Spinal cord (tissue), 10 donors: Measurements from ENCODE around the gene STX18. TPM values are rescaled to one million over a fixed set of nuclear protein-coding genes. Genes with fewer than 3 reads are reported as not detected.
A peak's percentile ranks its signal among the peaks of the same experiment; 100 is the strongest.

Experiments
- DNase-seq, 6 donors: peaks; one replicate each; pipeline versions ENCODE4 v3.0.0 to v3.0.0-alpha.2; 2013 to 2015; ENCODE audit warnings: low spot score in 6 of 6, low read depth in 4 of 6
- H3K27ac ChIP-seq: one replicate; pipeline ENCODE4 v1.5.1; 2013; ENCODE audit warnings: low read depth, low read length, control low read depth
- H3K27me3 ChIP-seq: one replicate; pipeline ENCODE4 v1.6.1; 2013; ENCODE audit warnings: low read length; ENCODE audit not compliant: control insufficient read depth, insufficient read depth
- H3K36me3 ChIP-seq: one replicate; pipeline ENCODE4 v1.6.1; 2013; ENCODE audit warnings: low read length; ENCODE audit not compliant: control insufficient read depth, insufficient read depth
- H3K4me1 ChIP-seq: one replicate; pipeline ENCODE4 v1.6.1; 2013; ENCODE audit warnings: low read length; ENCODE audit not compliant: control insufficient read depth, insufficient read depth
- H3K4me3 ChIP-seq: one replicate; pipeline ENCODE4 v1.5.1; 2013; ENCODE audit warnings: low read depth, low read length, control low read depth
- H3K9me3 ChIP-seq: one replicate; pipeline ENCODE4 v1.6.1; 2013; ENCODE audit warnings: low read length; ENCODE audit not compliant: control insufficient read depth, insufficient read depth
- WGBS: methylation state at CpG from one replicate; pipeline ENCODE4 v1.1.5; 2013; ENCODE audit warnings: missing lambda C conversion rate; ENCODE audit not compliant: insufficient coverage; 5-methylcytosine and 5-hydroxymethylcytosine counted together
- polyA plus RNA-seq, 2 donors: library from polyadenylated mRNA; unstranded; fragments of 120-200 nt; gene quantifications; one replicate each; pipeline ENCODE4 v1.2.1, GENCODE V29; 2013; ENCODE audit not compliant: insufficient read length in 2 of 2
- total RNA-seq, 2 donors: library from RNA; depleted of rRNA in 1 of 2; stranded (reverse); fragments of 120-200 nt in 1 of 2; fragments of >200 nt in 1 of 2; gene quantifications; one replicate each; pipeline versions ENCODE4 v1.2.3 to v1.2.4, GENCODE V29; 2013 to 2014
- donor health status: healthy.

The STX18 gene
- total and polyA plus RNA-seq, 4 donors = 26.9 to 56.4 (median 49.4) TPM

GRCh38 chr4:4490041-4490440 lies 51.8 kb downstream of the STX18 start:
- Histone ChIP-seq H3K27me3 (no peaks in the 10 kb centered on the region), H3K36me3 (no peaks in the 10 kb centered on the region), H3K4me1 (no peaks in the 10 kb centered on the region), H3K9me3 (no peaks in the 10 kb centered on the region), H3K27ac (no peak overlapping the region), H3K4me3 (no peak overlapping the region)
- DNase-seq = no peak
- no CpG with 5 or more reads among the region's 3 CpGs for WGBS

DNA sequence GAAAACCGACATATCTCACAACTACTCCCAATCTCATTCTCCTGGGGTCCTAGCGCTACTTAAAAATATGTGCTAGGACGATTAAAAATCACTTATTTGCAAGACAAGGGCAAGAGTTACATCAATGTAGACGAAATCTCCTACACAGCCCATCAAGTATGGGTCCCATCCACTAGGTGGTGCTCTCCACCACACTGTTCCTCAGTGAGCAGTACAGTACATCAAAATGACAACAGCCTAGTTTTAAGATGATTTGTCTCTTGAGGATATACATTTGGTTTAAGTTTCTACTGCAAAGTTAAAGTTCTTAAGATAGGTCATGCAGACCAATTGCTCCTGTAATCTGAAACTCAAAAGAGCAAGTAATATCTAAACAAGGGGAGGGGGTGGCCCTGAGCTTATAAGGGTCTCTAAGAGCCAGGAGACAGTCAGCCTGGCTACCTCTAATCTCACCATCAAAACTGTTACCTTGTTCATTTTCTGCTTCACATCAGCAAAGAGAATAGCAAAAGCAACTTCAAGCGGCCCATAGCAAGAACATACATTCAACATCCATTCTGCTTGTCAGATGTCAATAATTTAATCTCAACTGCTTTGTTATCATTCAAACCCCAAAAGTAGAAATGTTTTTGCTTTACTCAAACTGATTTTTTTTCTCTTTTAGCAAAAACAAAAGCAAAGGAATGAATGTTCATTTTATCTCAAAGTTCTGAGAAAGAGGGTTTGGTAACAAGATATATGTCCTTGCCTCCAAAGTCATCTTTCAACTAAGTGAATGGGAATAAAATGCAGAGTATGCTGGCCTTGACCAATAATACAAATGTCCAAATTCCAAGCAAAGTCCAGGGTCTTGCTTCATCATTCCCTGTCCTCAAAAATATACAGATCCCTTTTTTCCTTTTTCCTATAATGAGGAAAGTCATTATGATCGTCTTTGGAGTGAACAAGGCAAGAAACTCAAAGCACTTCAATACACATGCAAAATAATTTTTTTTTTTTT lies 53.1 kb downstream of the STX18 start:
- DNase-seq = peak; percentile 40 to 88 (median 55)
- 33% methylated on average over 2 of the region's 6 CpGs for WGBS
- H3K36me3 ChIP-seq = no peaks in the 10 kb centered on the region

DNA sequence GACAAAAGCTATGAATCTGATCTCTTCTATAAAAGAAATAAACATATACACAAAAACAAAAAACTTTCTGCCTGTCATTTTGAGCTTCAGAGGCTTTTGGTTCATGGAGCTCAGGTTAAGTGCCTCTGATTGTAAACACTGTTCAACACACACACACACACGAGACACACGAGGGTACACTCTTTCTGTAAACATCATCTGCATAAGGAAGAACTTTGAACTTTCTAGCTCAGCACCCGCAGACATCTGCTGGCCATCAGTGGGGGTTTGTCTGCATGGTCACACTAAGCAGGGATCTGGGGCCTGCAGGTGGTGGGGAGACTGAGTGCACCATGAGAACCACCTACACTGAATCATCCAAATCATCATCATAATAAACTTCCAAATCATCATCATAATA lies 54.9 kb downstream of the STX18 start:
- Histone ChIP-seq H3K4me1 (peaks cover 7% of the 10 kb centered on the region), H3K36me3 (no peaks in the 10 kb centered on the region), H3K27ac (no peak overlapping the region), H3K27me3 (no peaks in the 10 kb centered on the region), H3K9me3 (no peaks in the 10 kb centered on the region), H3K4me3 (no peak overlapping the region)
- DNase-seq = no peak
- WGBS = no CpG with 5 or more reads among the region's 3 CpGs

More for the DNA sequence above, 53.1 kb downstream of the STX18 start:
- Histone ChIP-seq H3K4me3 (no peak overlapping the region), H3K27me3 (no peaks in the 10 kb centered on the region), H3K27ac (no peak overlapping the region), H3K4me1 (no peaks in the 10 kb centered on the region), H3K9me3 (no peaks in the 10 kb centered on the region)

DNA sequence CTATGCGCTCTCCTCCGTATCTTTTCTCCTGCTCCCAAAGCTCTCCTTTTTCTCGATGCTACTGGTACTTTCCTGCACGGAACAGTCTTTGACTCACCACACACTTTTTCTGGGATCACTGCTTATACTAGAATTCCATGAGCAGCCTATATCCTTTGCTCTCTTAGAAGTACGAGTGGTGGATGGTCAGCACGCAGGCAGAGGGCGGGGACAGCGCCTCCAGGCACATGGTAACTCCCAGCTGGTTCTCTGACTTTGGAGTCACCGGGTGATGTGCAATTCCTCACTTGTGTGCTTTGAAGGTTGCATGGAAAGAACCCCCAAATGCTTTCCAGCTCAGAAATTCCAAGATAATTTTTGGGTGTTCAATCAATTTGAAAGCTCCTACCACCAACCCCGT lies 56.0 kb downstream of the STX18 start:
- Histone ChIP-seq H3K4me1 (peaks cover 15% of the 10 kb centered on the region), H3K9me3 (no peaks in the 10 kb centered on the region), H3K36me3 (no peaks in the 10 kb centered on the region), H3K27me3 (no peaks in the 10 kb centered on the region), H3K27ac (no peak overlapping the region), H3K4me3 (no peak overlapping the region)
- WGBS = 95% methylated on average over 8 of the region's 10 CpGs
- DNase-seq = no peak

DNA sequence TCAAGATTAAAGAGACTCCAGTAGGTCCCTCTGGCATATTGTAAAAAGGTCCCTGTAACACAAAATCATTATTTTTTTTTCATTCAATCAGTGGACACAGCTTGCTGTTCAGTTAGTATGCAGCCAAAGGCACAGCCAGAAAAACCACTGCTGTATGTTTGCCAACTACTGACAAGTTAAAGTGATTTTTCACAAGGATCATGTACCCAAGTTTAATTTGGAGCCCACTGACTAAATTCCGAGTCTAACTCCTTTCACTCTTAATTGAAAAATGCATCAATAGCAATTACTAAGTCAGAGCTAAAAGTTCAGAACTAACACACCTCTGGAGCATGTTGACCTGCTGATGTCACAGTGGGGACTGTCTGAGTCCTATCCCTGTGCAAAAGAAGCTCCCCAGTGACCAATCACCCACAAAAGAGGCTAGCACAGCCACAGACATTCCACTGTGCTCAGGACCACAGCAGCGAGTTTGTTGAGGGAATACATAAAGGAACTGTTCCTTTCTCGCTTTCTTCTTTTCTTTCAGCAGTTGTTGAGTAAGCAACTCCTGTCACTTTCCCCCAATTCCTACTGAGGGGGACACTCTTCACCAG lies 60.4 kb downstream of the STX18 start:
- H3K27me3 ChIP-seq = no peaks in the 10 kb centered on the region
- no peaks in the 10 kb centered on the region for H3K9me3 ChIP-seq
- H3K27ac ChIP-seq = peak overlapping the region; percentile 87
- no peaks in the 10 kb centered on the region for H3K36me3 ChIP-seq
- H3K4me3 ChIP-seq = no peak overlapping the region
- H3K4me1 ChIP-seq = peaks cover 34% of the 10 kb centered on the region
- WGBS = 11% methylated on average over 3 of the region's 3 CpGs
- DNase-seq = peak in 3 of 6 donors; percentile 57 to 73 (median 71)

DNA sequence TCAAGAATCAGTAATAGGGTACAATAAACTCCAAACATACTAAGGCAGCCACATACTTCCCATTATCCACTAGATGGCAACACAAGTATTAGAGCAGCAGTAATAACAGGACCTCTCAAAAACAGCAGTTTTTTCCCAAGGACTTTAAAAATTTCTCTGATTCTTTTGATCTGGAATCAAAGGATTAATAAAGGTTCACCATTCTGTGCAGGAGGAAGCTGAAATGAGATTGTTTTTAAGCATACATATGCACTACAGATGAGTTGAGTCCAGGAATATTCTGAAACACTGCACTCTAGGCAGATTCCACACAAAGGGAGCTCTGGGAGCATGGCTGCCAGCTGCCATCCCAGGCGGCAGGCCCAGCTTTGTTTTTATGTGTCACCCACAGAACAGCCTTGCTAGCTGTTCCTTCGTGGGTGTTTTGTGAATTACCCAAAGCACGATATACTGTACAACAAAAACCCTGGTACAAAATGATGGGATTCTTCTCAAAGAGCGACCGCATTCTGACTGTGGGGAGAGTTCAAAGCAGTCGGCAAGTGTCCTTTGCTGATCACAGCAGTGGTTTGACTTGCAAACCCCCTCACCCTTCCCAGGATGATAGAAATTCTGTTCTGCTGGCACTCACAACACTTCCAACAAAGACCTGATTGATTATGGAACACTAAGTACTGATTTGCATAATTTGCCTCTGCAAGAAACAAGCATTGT lies 61.0 kb downstream of the STX18 start:
- Histone ChIP-seq H3K4me1 (peaks cover 34% of the 10 kb centered on the region), H3K9me3 (no peaks in the 10 kb centered on the region), H3K27me3 (no peaks in the 10 kb centered on the region), H3K27ac (peak overlapping the region; percentile 87), H3K36me3 (no peaks in the 10 kb centered on the region), H3K4me3 (no peak overlapping the region)
- peak; percentile 66 to 94 (median 78) for DNase-seq
- no CpG with 5 or more reads among the region's 6 CpGs for WGBS

GRCh38 chr4:4480205-4480604 lies 61.6 kb downstream of the STX18 start:
- no peak for DNase-seq
- H3K9me3 ChIP-seq = no peaks in the 10 kb centered on the region
- no peaks in the 10 kb centered on the region for H3K36me3 ChIP-seq
- 66% methylated on average over 5 of the region's 7 CpGs for WGBS
- H3K4me1 ChIP-seq = peaks cover 34% of the 10 kb centered on the region
- H3K4me3 ChIP-seq = no peak overlapping the region
- H3K27ac ChIP-seq = peak overlapping the region; percentile 87
- no peaks in the 10 kb centered on the region for H3K27me3 ChIP-seq

GRCh38 chr4:4479366-4479765 lies 62.5 kb downstream of the STX18 start:
- Histone ChIP-seq H3K27ac (peak overlapping the region; percentile 87), H3K4me3 (no peak overlapping the region), H3K9me3 (no peaks in the 10 kb centered on the region), H3K4me1 (peaks cover 34% of the 10 kb centered on the region), H3K36me3 (no peaks in the 10 kb centered on the region), H3K27me3 (no peaks in the 10 kb centered on the region)
- DNase-seq = no peak
- WGBS = 88% methylated on average over 1 of the region's 2 CpGs

DNA sequence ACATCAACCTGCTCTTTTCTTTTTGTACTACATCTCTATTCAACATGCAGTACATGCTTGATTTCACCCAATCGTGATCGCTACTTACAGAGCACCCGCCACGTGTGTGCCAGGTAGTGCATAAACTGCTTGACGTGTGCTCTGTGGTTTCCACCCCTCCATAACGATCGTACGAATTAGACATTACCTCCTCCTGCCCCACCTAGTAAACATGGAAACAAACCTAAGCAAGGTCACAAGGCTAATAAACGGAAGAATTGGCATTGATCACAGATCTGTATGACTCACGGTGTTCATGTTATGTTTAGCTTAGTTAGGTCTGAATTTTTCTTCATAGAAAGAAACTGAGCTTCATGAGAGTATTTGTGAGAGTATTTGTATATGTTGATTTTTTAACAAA lies 64.1 kb downstream of the STX18 start:
- H3K27me3 ChIP-seq = no peaks in the 10 kb centered on the region
- H3K27ac ChIP-seq = no peak overlapping the region
- H3K36me3 ChIP-seq = no peaks in the 10 kb centered on the region
- WGBS = 73% methylated on average over 3 of the region's 10 CpGs
- no peak overlapping the region for H3K4me3 ChIP-seq
- no peak for DNase-seq
- H3K9me3 ChIP-seq = no peaks in the 10 kb centered on the region
- H3K4me1 ChIP-seq = peaks cover 38% of the 10 kb centered on the region
